Activated T-helper 2 cell treated with anti-CD3 and anti-CD28 coated beads, Interferon-gamma antibody, Interleukin-2, Interleukin-4, amounts not matched to agents 10 μg/mL and 5 μg/mL and 100 μg/mL, durations not matched to agents 14 hours and 24 hours and 36 hours (primary cell): Measurements from ENCODE around the gene FMN1. TPM values are rescaled to one million over a fixed set of nuclear protein-coding genes. Genes with fewer than 3 reads are reported as not detected.
A peak's percentile ranks its signal among the peaks of the same experiment; 100 is the strongest.

Experiments used
- DNase-seq: peaks from one replicate; pipeline ENCODE4 v3.0.0; 2021; ENCODE audit warnings: low spot score
- H3K27ac Mint-ChIP-seq: one replicate; pipeline ENCODE4 v1.8.0; 2021; ENCODE audit warnings: mixed read lengths
- H3K27me3 Mint-ChIP-seq: one replicate; pipeline ENCODE4 v1.8.0; 2021; ENCODE audit warnings: low read depth, mixed read lengths
- H3K36me3 Mint-ChIP-seq: one replicate; pipeline ENCODE4 v1.8.0; 2021; ENCODE audit warnings: low read depth, mixed read lengths
- H3K4me1 Mint-ChIP-seq: one replicate; pipeline ENCODE4 v1.8.0; 2021; ENCODE audit warnings: low read depth, mixed read lengths
- H3K4me3 Mint-ChIP-seq: one replicate; pipeline ENCODE4 v1.8.0; 2021; ENCODE audit warnings: low read depth, mild to moderate bottlenecking, moderate library complexity, mixed read lengths
- H3K9me3 Mint-ChIP-seq: one replicate; pipeline ENCODE4 v1.8.0; 2021; ENCODE audit warnings: mixed read lengths
- intact Hi-C: fragments of 100-400 bp; cut with micrococcal nuclease; formaldehyde crosslinking; loops from one replicate; pipeline ENCODE4 v1.15.1; 2023
- total RNA-seq: library from RNA; stranded (reverse); gene quantifications from 2 replicates; pipeline ENCODE4 v1.2.3, GENCODE V29; 2022

Gene FMN1
- total RNA-seq, 1 donor from 2014 or later, result 0.02 TPM

DNA sequence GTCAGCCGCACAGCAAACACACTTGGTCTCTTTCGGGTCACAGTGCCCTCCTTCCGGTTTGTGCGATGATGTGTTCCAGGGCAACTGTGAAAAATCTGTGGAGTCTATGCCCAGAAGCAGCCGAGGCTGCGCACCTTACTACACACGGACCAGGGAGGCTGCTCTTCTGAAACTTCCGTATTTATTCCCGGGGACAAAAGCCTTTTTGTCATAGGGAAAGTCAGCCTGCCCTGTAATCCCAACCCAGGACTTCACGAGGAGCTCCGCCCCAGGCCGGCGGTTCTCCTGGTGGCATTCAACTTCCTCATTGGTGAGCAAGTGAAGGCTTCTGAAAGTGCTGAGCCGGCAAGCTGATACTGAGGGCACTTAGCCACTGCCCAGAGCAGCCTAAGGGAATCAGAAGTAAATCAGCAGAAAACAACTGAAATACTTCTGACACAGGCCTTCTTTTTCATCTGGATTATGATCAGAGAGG is 126.5 kb downstream of the FMN1 start:
- no peak overlapping the region for H3K27ac Mint-ChIP-seq
- no peaks in the 10 kb centered on the region for H3K36me3 Mint-ChIP-seq
- DNase-seq, result no peak
- peaks cover 29% of the 10 kb centered on the region for H3K27me3 Mint-ChIP-seq
- no peaks in the 10 kb centered on the region for H3K9me3 Mint-ChIP-seq
- peaks cover 10% of the 10 kb centered on the region for H3K4me1 Mint-ChIP-seq
- intact Hi-C loops, result no loop called here
- H3K4me3 Mint-ChIP-seq, result peak overlapping the region; percentile 33

GRCh38 chr15:33067456-33067855 is 127.1 kb downstream of the FMN1 start:
- DNase-seq, result no peak
- Mint-ChIP-seq H3K4me3 (no peak overlapping the region), H3K9me3 (no peaks in the 10 kb centered on the region), H3K36me3 (no peaks in the 10 kb centered on the region), H3K4me1 (peaks cover 10% of the 10 kb centered on the region), H3K27ac (no peak overlapping the region), H3K27me3 (peaks cover 29% of the 10 kb centered on the region)
- intact Hi-C loops, result no loop called here

- intact Hi-C loops, result no loop called here
These were observed 127.9 kb downstream of the FMN1 start for GRCh38 chr15:33066584-33066983.

GRCh38 chr15:33064878-33065277 is 129.6 kb downstream of the FMN1 start:
- DNase-seq, result no peak
- Mint-ChIP-seq H3K9me3 (no peaks in the 10 kb centered on the region), H3K4me3 (no peak overlapping the region), H3K36me3 (no peaks in the 10 kb centered on the region), H3K4me1 (peaks cover 10% of the 10 kb centered on the region), H3K27me3 (peaks cover 23% of the 10 kb centered on the region), H3K27ac (no peak overlapping the region)
- intact Hi-C loops, result no loop called here

More at GRCh38 chr15:33066584-33066983, 127.9 kb downstream of the FMN1 start:
- Mint-ChIP-seq H3K36me3 (no peaks in the 10 kb centered on the region), H3K27me3 (peaks cover 26% of the 10 kb centered on the region), H3K9me3 (no peaks in the 10 kb centered on the region), H3K27ac (no peak overlapping the region), H3K4me3 (no peak overlapping the region), H3K4me1 (peaks cover 10% of the 10 kb centered on the region)
- no peak for DNase-seq

GRCh38 chr15:33059184-33059583 is 135.3 kb downstream of the FMN1 start:
- Mint-ChIP-seq H3K27me3 (peaks cover 8% of the 10 kb centered on the region), H3K36me3 (no peaks in the 10 kb centered on the region), H3K9me3 (no peaks in the 10 kb centered on the region), H3K4me3 (no peak overlapping the region), H3K27ac (no peak overlapping the region), H3K4me1 (no peaks in the 10 kb centered on the region)
- intact Hi-C loops, result no loop called here
- DNase-seq, result no peak

DNA sequence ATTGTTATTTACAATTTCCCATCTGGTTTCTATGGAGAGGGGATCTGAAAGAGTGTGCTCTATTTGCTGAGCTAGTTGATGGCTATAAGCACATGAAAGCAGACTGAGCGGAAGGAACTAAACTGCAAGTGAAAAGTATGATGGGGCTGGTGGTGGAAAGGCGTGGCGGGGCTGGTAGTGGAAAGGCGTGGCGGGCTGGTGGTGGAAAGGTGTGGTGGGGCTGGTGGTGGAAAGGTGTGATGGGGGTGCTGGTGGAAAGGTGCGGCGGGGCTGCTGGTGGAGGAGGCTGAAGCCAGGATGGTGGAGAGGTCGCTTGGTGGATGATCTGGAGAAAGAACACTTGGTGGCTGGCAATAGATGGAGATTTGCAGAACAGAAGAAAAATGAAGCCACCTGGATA is 136.7 kb downstream of the FMN1 start:
- H3K9me3 Mint-ChIP-seq, result no peaks in the 10 kb centered on the region
- no peak overlapping the region for H3K4me3 Mint-ChIP-seq
- H3K4me1 Mint-ChIP-seq, result no peaks in the 10 kb centered on the region
- no peak for DNase-seq
- H3K36me3 Mint-ChIP-seq, result no peaks in the 10 kb centered on the region
- peaks cover 4% of the 10 kb centered on the region for H3K27me3 Mint-ChIP-seq
- intact Hi-C loops, result no loop called here
- H3K27ac Mint-ChIP-seq, result no peak overlapping the region

DNA sequence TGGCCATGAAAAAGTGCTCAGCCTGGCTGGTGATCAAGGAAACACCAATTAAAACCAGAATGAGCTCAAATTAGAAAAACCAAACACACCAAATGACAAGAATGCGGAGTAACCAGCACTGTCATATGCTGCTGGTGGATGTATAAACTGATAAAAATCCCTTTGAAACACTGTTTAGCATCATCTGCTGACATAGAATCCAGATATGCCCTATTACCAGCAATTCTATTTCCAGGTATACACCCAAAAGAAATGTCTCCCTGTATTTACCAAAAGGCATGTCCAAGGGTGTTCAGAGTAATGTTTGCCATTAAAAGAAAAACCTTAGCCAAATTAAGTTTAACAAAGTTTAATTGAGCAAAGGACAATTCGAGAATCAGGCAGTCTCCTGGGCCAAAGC is 138.6 kb downstream of the FMN1 start:
- Mint-ChIP-seq H3K4me1 (no peaks in the 10 kb centered on the region), H3K27ac (no peak overlapping the region), H3K36me3 (no peaks in the 10 kb centered on the region), H3K4me3 (no peak overlapping the region), H3K9me3 (no peaks in the 10 kb centered on the region), H3K27me3 (peaks cover 3% of the 10 kb centered on the region)
- intact Hi-C loops, result no loop called here
- DNase-seq, result no peak

DNA sequence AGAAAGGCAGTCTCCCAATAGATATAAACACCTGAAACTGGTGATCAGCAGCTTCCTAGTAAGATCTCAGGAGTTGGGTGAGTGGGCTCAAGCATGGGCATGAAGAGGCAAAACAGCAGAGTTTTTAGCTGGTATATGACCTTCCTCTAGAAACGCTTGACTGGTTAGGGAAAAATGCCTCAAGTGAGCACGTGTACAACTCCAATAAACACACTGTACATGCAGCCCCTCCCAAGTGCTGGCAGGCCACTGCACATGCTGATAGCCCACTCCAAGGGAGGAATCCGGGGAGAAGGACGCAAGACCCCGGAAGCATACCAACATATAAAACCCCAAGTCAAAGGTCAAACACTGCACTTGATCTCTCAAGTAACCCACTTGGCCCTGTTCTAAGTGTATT is 143.0 kb downstream of the FMN1 start:
- Mint-ChIP-seq H3K36me3 (no peaks in the 10 kb centered on the region), H3K4me1 (no peaks in the 10 kb centered on the region), H3K27me3 (no peaks in the 10 kb centered on the region), H3K9me3 (peaks cover 15% of the 10 kb centered on the region), H3K4me3 (no peak overlapping the region), H3K27ac (no peak overlapping the region)
- intact Hi-C loops, result no loop called here
- no peak for DNase-seq

DNA sequence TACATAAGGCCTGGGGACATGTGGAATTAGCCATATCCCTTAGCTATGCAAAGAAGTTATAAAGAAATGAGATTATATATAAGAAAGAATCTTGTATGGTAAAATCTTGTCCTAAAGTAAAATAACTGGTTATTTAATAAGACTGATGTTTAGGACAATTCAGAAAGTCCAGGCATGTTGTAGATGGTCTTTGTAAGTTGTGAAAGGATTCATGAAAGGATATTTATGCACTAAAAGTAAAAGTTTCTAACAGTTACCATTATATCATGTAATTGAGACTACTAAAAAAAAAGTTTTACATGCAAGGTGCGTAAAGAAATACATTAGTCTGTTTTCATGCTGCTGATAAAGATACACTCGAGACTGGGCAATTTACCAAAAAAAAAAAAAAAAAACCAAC is 146.3 kb downstream of the FMN1 start:
- no peaks in the 10 kb centered on the region for H3K36me3 Mint-ChIP-seq
- intact Hi-C loops, result no loop called here
- no peaks in the 10 kb centered on the region for H3K4me1 Mint-ChIP-seq
- no peak overlapping the region for H3K27ac Mint-ChIP-seq
- no peak overlapping the region for H3K4me3 Mint-ChIP-seq
- no peak for DNase-seq
- peaks cover 17% of the 10 kb centered on the region for H3K9me3 Mint-ChIP-seq
- no peaks in the 10 kb centered on the region for H3K27me3 Mint-ChIP-seq

- Mint-ChIP-seq H3K4me1 (no peaks in the 10 kb centered on the region), H3K36me3 (no peaks in the 10 kb centered on the region), H3K9me3 (peaks cover 22% of the 10 kb centered on the region), H3K4me3 (no peak overlapping the region), H3K27me3 (no peaks in the 10 kb centered on the region), H3K27ac (no peak overlapping the region)
- intact Hi-C loops, result no loop called here
- no peak for DNase-seq
These were observed 147.4 kb downstream of the FMN1 start for GRCh38 chr15:33047077-33047476.

DNA sequence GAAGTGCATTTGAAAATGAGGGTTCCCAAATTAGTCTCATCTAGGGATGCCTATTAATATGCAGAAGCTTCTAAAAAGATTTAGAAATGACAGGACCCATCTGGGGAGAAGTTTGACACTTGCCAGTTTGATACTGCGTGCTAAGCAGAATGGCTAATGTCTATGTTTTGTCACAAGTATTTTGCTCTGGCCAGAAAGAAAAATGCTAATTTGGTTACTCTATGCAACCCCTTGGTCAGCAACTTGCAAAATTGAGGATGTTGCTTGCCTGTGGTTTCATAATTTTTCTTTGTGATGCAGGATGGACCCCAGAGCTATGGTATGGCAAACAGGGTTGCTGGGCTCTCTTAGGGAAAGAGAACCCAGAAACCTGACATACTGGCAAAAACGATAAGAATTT is 148.2 kb downstream of the FMN1 start:
- H3K27ac Mint-ChIP-seq, result no peak overlapping the region
- H3K9me3 Mint-ChIP-seq, result peaks cover 22% of the 10 kb centered on the region
- DNase-seq, result no peak
- H3K4me3 Mint-ChIP-seq, result no peak overlapping the region
- intact Hi-C loops, result no loop called here
- no peaks in the 10 kb centered on the region for H3K4me1 Mint-ChIP-seq
- H3K27me3 Mint-ChIP-seq, result no peaks in the 10 kb centered on the region
- H3K36me3 Mint-ChIP-seq, result no peaks in the 10 kb centered on the region

DNA sequence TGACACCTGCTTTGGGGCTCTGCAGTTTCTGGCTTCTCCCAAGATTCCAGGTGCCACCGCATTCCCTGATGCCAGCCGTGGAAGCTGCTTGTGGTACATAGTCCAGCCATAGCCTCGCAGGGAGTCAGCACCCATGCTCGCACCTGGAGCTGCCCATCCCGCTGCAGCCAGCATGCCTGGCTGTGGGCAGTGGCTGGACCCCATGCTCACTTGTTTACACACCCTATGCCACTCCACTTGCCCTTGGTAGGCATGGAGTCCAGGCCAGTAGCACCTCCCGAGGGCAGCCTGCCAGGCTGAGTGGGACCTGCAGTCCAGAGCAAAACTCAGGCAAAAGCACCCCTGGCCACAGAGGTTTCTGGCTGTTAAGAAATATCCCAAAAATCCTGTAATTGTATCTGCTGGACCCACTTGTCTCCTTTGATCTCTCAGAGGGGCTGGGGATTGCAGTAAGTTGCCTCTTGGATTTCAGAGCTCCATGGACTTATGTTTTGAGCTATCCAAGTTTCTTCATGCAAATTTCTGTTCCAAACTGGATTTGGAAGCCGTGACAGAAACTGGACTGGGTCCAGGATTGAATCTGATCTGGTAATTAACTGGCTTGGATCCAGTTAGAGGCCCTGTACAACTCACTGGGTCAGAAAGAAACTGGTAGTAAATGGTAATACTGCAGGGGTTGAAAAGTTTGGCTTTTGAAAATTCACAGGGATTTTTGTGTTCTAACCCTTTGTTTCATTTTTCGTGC is 149.3 kb downstream of the FMN1 start:
- H3K36me3 Mint-ChIP-seq, result no peaks in the 10 kb centered on the region
- no peaks in the 10 kb centered on the region for H3K4me1 Mint-ChIP-seq
- intact Hi-C loops, result no loop called here
- peaks cover 2% of the 10 kb centered on the region for H3K27me3 Mint-ChIP-seq
- no peak overlapping the region for H3K27ac Mint-ChIP-seq
- no peak overlapping the region for H3K4me3 Mint-ChIP-seq
- DNase-seq, result no peak
- peaks cover 22% of the 10 kb centered on the region for H3K9me3 Mint-ChIP-seq

- Mint-ChIP-seq H3K9me3 (peaks cover 22% of the 10 kb centered on the region), H3K27ac (no peak overlapping the region), H3K27me3 (peaks cover 4% of the 10 kb centered on the region), H3K36me3 (no peaks in the 10 kb centered on the region), H3K4me1 (no peaks in the 10 kb centered on the region), H3K4me3 (no peak overlapping the region)
- intact Hi-C loops, result no loop called here
- no peak for DNase-seq
These were observed 149.9 kb downstream of the FMN1 start for GRCh38 chr15:33044598-33044997.
